ENCODE measurements around the gene TGFBR3. TPM values are rescaled to one million over a fixed set of nuclear protein-coding genes. Genes with fewer than 3 reads are reported as not detected.

TGFBR3 gene
- total and polyA plus RNA-seq, 2 of the 13 experiments (the other 11 are each of a cell fraction or from before 2014, with no cell fraction given): 76.5 to 195 TPM

GRCh38 chr1:91736715-91737615 is 149.0 kb downstream of the TGFBR3 start (continued):
- no peak for TF ChIP-seq ZNF646 (CRISPR knock-in tag; IDR thresholded peaks at IDR 0.05)
- 0 out of 2 replicates have a peak, but pooled peaks have one; percentile 12 for TF ChIP-seq MED1 (CRISPR knock-in tag; IDR thresholded peaks at IDR 0.05)
- no peak for TF ChIP-seq HNRNPLL (IDR thresholded peaks at IDR 0.05; ENCODE audit: low read depth, low read length, poor library complexity, severe bottlenecking)
- TF ChIP-seq RARG (CRISPR knock-in tag; IDR thresholded peaks at IDR 0.05; ENCODE audit: low read depth): no peak
- TF ChIP-seq PHB2 (IDR thresholded peaks at IDR 0.05; ENCODE audit: partially characterized antibody): no peak
- no peak for TF ChIP-seq ZNF460 (CRISPR knock-in tag; IDR thresholded peaks at IDR 0.05; ENCODE audit: borderline replicate concordance)
- TF ChIP-seq MYPOP (CRISPR knock-in tag; IDR thresholded peaks at IDR 0.05): no peak
- no peak for TF ChIP-seq ZNF33B (CRISPR knock-in tag; IDR thresholded peaks at IDR 0.05)
- TF ChIP-seq TARDBP (CRISPR knock-in tag; IDR thresholded peaks at IDR 0.05): 0 out of 2 replicates have a peak, but pooled peaks have one; percentile 35
- no peak for TF ChIP-seq HOMEZ (CRISPR knock-in tag; IDR thresholded peaks at IDR 0.05; ENCODE audit: low read depth)
- TF ChIP-seq ISX (CRISPR knock-in tag; conservative IDR thresholded peaks at IDR 0.05): no peak
